IMR-90 (cell line): Measurements from ENCODE around the gene DUSP2. TPM values are rescaled to one million over a fixed set of nuclear protein-coding genes. Genes with fewer than 3 reads are reported as not detected.
A peak's percentile ranks its signal among the peaks of the same experiment; 100 is the strongest.

Experiments used
- ATAC-seq: fragments of 200-7000 bp; cut with Tn5 transposase; 2 replicates; pipeline ENCODE4 v1.9.1; 2020; ENCODE audit warnings: low read depth, mild to moderate bottlenecking, moderate library complexity
- BruUV-seq: library from RNA; stranded (reverse); fragments of 400-500 nt; replicated peaks from 2 replicates; lab custom pipeline; 2021; lab: Mats Ljungman, UMichigan
- CTCF ChIA-PET: fragments of 300-600 bp; formaldehyde crosslinking; extraction: SDS; loops from one replicate; lab custom pipeline; 2021; ENCODE audit warnings: antibody characterized with exemption; lab: Yijun Ruan, JAX
- POLR2A ChIA-PET: fragments of 300-600 bp; sonication (Branson Sonifier 250); formaldehyde crosslinking; loops from one replicate; lab custom pipeline; 2022; ENCODE audit warnings: antibody characterized with exemption; ENCODE audit not compliant: unreplicated experiment; lab: Charles Lee
- DNase-seq: peaks from one replicate; pipeline ENCODE4 v3.0.0; 2013
- H2AFZ ChIP-seq: replicated peaks from 2 replicates; pipeline ENCODE3; 2013; ENCODE audit warnings: low read length, mild to moderate bottlenecking; ENCODE audit not compliant: poor library complexity
- H2AK5ac ChIP-seq: 2 replicates; pipeline ENCODE4 v1.6.1; 2013; ENCODE audit warnings: low read depth, low read length, inconsistent platforms
- H2AK9ac ChIP-seq: replicated peaks from 2 replicates; pipeline ENCODE3; 2013; ENCODE audit warnings: mild to moderate bottlenecking, low read depth, low read length, moderate library complexity; ENCODE audit not compliant: poor library complexity
- H2BK120ac ChIP-seq: 2 replicates; pipeline ENCODE4 v1.6.1; 2013; ENCODE audit warnings: low read depth, low read length, inconsistent platforms
- H2BK15ac ChIP-seq: 3 replicates; pipeline ENCODE4 v1.6.1; 2013; ENCODE audit warnings: low read depth, low read length, inconsistent platforms
- H2BK20ac ChIP-seq: 2 replicates; pipeline ENCODE4 v1.6.1; 2013; ENCODE audit warnings: low read depth, mild to moderate bottlenecking, inconsistent platforms, low read length, moderate library complexity
- H2BK5ac ChIP-seq: 2 replicates; pipeline ENCODE4 v1.6.1; 2013; ENCODE audit warnings: mild to moderate bottlenecking, low read depth, low read length, inconsistent platforms; ENCODE audit not compliant: poor library complexity, severe bottlenecking
- H3K14ac ChIP-seq: replicated peaks from 2 replicates; pipeline ENCODE4 v1.6.1; 2013; ENCODE audit warnings: low read depth, low read length, inconsistent platforms
- H3K18ac ChIP-seq: 2 replicates; pipeline ENCODE4 v1.6.1; 2013; ENCODE audit warnings: low read depth, low read length, control low read depth
- H3K23ac ChIP-seq: 2 replicates; pipeline ENCODE4 v1.6.1; 2013; ENCODE audit warnings: low read depth, low read length, inconsistent platforms
- H3K27ac ChIP-seq: 2 replicates; pipeline ENCODE4 v1.5.1; 2013; ENCODE audit warnings: mild to moderate bottlenecking, control low read depth, low read length; ENCODE audit not compliant: insufficient read depth
- H3K27me3 ChIP-seq: 2 replicates; pipeline ENCODE4 v1.6.1; 2013; ENCODE audit warnings: low read length; ENCODE audit not compliant: control insufficient read depth, insufficient read depth
- H3K36me3 ChIP-seq: 2 replicates; pipeline ENCODE4 v1.6.1; 2013; ENCODE audit warnings: low read length, mixed read lengths; ENCODE audit not compliant: control insufficient read depth, insufficient read depth
- H3K4ac ChIP-seq: 2 replicates; pipeline ENCODE4 v1.6.1; 2013; ENCODE audit warnings: low read depth, low read length, inconsistent platforms
- H3K4me1 ChIP-seq: 2 replicates; pipeline ENCODE4 v1.6.1; 2013; ENCODE audit warnings: low read length, mixed read lengths; ENCODE audit not compliant: control insufficient read depth, insufficient read depth
- H3K4me2 ChIP-seq: 2 replicates; pipeline ENCODE4 v1.6.1; 2013; ENCODE audit warnings: low read depth, mild to moderate bottlenecking, control low read depth, low read length, moderate library complexity
- H3K4me3 ChIP-seq: 2 replicates; pipeline ENCODE4 v1.5.1; 2013; ENCODE audit warnings: low read depth, mild to moderate bottlenecking, control low read depth, low read length, moderate library complexity; ENCODE audit not compliant: insufficient read depth
- H3K56ac ChIP-seq: 2 replicates; pipeline ENCODE4 v1.6.1; 2013; ENCODE audit warnings: low read length, inconsistent platforms; ENCODE audit not compliant: insufficient read depth; ENCODE audit errors: extremely low read depth
- H3K79me1 ChIP-seq, 2 experiments: 2 replicates each; pipeline ENCODE4 v1.6.1; 2013; ENCODE audit warnings: low read length in 2 of 2, inconsistent platforms in 1 of 2, low read depth in 1 of 2
- H3K9ac ChIP-seq: 2 replicates; pipeline ENCODE4 v1.6.1; 2013; ENCODE audit warnings: low read depth, low read length, control low read depth
- H3K9me1 ChIP-seq: 2 replicates; pipeline ENCODE4 v1.6.1; 2013; ENCODE audit warnings: low read length, inconsistent platforms; ENCODE audit not compliant: insufficient read depth
- H3K9me3 ChIP-seq: 2 replicates; pipeline ENCODE4 v1.6.1; 2013; ENCODE audit warnings: low read length; ENCODE audit not compliant: control insufficient read depth, insufficient read depth
- H4K20me1 ChIP-seq: 2 replicates; pipeline ENCODE4 v1.6.1; 2013; ENCODE audit warnings: low read length, inconsistent platforms; ENCODE audit not compliant: insufficient read depth
- H4K5ac ChIP-seq: 2 replicates; pipeline ENCODE4 v1.6.1; 2013; ENCODE audit warnings: mild to moderate bottlenecking, low read depth, low read length, control low read depth
- H4K8ac ChIP-seq, 2 experiments: 2 replicates each; pipeline ENCODE4 v1.6.1; 2013; ENCODE audit warnings: low read depth in 2 of 2, low read length in 2 of 2, control low read depth in 1 of 2, inconsistent platforms in 1 of 2
- H4K91ac ChIP-seq: 2 replicates; pipeline ENCODE4 v1.6.1; 2013; ENCODE audit warnings: low read depth, low read length, inconsistent platforms; ENCODE audit not compliant: insufficient read depth
- CEBPB ChIP-seq: IDR thresholded peaks from 2 replicates; pipeline ENCODE4 v1.6.1; 2012; ENCODE audit warnings: low read depth, low read length, improper control_type of control experiment
- CHD1 ChIP-seq: IDR thresholded peaks from 2 replicates; pipeline ENCODE4 v1.6.1; 2012; ENCODE audit warnings: low read depth, low read length, improper control_type of control experiment
- FOS ChIP-seq: fragments of 150-350 bp; IDR thresholded peaks from 2 replicates; pipeline ENCODE4 v1.6.1; 2016; ENCODE audit warnings: low read depth, low read length
- MAFK ChIP-seq: IDR thresholded peaks from 2 replicates; pipeline ENCODE4 v1.6.1; 2012; ENCODE audit warnings: low read depth, low read length, improper control_type of control experiment
- MAZ ChIP-seq: IDR thresholded peaks from 2 replicates; pipeline ENCODE4 v1.6.1; 2012; ENCODE audit warnings: low read depth, mild to moderate bottlenecking, low read length, improper control_type of control experiment, moderate library complexity, borderline replicate concordance
- MXI1 ChIP-seq: IDR thresholded peaks from 2 replicates; pipeline ENCODE4 v1.6.1; 2012; ENCODE audit warnings: low read depth, mild to moderate bottlenecking, low read length, moderate library complexity, borderline replicate concordance
- NFE2L2 ChIP-seq: fragments of 150-350 bp; IDR thresholded peaks from 2 replicates; pipeline ENCODE4 v1.6.1; 2016; ENCODE audit warnings: low read depth, mild to moderate bottlenecking, low read length
- RAD21 ChIP-seq: IDR thresholded peaks from 2 replicates; pipeline ENCODE4 v1.6.1; 2012; ENCODE audit warnings: low read length, improper control_type of control experiment
- RCOR1 ChIP-seq: IDR thresholded peaks from 2 replicates; pipeline ENCODE4 v1.6.1; 2012; ENCODE audit warnings: mild to moderate bottlenecking, low read length, improper control_type of control experiment; ENCODE audit not compliant: insufficient replicate concordance
- RFX5 ChIP-seq: IDR thresholded peaks from 2 replicates; pipeline ENCODE4 v1.8.0; 2012; ENCODE audit warnings: low read depth, mild to moderate bottlenecking, low read length, moderate library complexity
- WGBS, 2 experiments: methylation state at CpG; one replicate each; pipeline versions ENCODE4 v1.1.5 to v1.1.7; 2013; ENCODE audit warnings: missing lambda C conversion rate in 2 of 2; ENCODE audit not compliant: insufficient read length in 1 of 2; ENCODE audit errors: extremely low coverage in 2 of 2; 5-methylcytosine and 5-hydroxymethylcytosine counted together
- dilution Hi-C: fragments of 300-500 bp; cut with HindIII; formaldehyde crosslinking; loops from one replicate; pipeline ENCODE4 v1.14.3; 2018; ENCODE audit warnings: low sequenced_read_pairs; ENCODE audit not compliant: unreplicated experiment
- in situ Hi-C: fragments of 300-500 bp; cut with MboI; formaldehyde crosslinking; loops from 3 replicates; pipeline ENCODE4 v1.14.3; 2019; ENCODE audit warnings: low sequenced_read_pairs, inconsistent platforms, mixed read lengths
- intact Hi-C: fragments of 100-400 bp; cut with micrococcal nuclease; formaldehyde crosslinking; loops from 2 replicates; pipeline ENCODE4 v1.10.0; 2022
- polyA plus RNA-seq, 3 experiments: library from polyadenylated mRNA; depleted of rRNA; stranded (reverse); fragments of >200 nt; gene quantifications; 2 replicates each; pipeline ENCODE4 v1.2.3, GENCODE V29; 2012; ENCODE audit warnings: low replicate concordance in 1 of 3
- total RNA-seq: library from RNA; depleted of rRNA; stranded (reverse); fragments of >200 nt; gene quantifications from 2 replicates; pipeline ENCODE4 v1.2.3, GENCODE V29; 2012
- TF ChIP-seq, protein P1 (sequence below): fragments of 150-350 bp; IDR thresholded peaks from 2 replicates; pipeline ENCODE4 v1.6.1; 2016; ENCODE audit warnings: low read depth, mild to moderate bottlenecking, low read length, moderate library complexity, borderline replicate concordance
- TF ChIP-seq, protein P2 (sequence below): conservative IDR thresholded peaks from 2 replicates; pipeline ENCODE4 v1.5.1; 2012; ENCODE audit warnings: mild to moderate bottlenecking, low read depth, low read length, improper control_type of control experiment
- TF ChIP-seq, protein P3 (sequence below): fragments of 150-350 bp; IDR thresholded peaks from 2 replicates; pipeline ENCODE4 v1.6.1; 2017; ENCODE audit warnings: mild to moderate bottlenecking, antibody characterized with exemption, low read length, low read depth

DUSP2 gene
- total and polyA plus RNA-seq, 2 of the 4 experiments (the other 2 are of a cell fraction), result 1.8 to 3.8 TPM

DNA sequence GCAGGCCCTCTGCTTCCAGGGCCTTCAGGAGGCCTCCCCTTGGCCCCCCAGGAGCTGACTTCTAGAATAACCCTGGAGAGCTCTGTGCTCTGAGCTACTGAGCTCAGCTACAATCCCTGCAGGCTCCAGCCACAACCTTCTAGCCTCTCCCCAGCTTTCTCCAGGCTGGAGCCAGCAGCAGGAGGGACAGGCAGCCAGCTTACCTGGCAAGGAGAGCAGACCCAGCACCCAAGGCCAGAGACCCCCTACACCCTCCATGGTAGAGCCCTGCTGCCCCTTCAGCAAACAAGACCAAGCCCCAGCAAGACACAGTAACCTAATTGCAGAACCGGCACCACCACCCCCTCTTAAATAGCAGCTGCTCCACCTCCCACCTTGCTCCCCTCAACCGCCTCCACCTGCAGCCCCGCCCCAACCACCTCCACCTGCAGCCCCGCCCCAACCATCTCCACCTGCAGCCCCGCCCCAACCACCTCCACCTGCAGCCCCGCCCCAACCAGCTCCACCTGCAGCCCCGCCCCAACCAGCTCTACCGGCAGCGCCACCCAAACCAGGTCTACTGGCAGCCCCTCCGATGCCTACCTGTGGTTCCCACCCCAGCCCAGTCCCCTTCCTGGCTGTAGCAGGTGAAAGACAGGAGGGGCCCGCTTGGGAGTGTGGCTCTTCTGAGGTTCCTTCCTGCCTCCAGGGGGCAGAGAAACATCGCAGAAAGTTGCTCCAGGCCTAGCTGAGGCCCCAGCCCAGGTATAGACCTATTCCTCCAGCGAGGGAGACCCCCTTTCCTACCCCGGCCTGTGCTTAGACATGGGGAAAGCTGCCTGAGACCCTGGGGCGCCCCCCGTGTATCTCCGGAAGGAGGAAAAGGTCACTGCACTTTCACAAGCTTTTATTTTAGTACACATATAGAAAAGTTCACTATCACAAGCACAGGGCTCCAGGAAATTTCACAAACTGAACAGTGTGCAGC lies 6.8 kb downstream of the DUSP2 start, which contains the start of gene ASTL:
Gene ASTL (minus strand): TSS at position 324 of the 967 bp plus-strand sequence. CDS start 66 bp downstream, at position 258.
- no peak within 1 kb of the TSS for H2BK15ac ChIP-seq
- no peak within 1 kb of the TSS for H4K91ac ChIP-seq
- H3K9me1 ChIP-seq, result no peaks in the 10 kb centered on the region
- no peaks in the 10 kb centered on the region for H3K4me1 ChIP-seq
- H3K79me1 ChIP-seq, result no peaks in the 10 kb centered on the region
- H4K20me1 ChIP-seq, result no peaks in the 10 kb centered on the region
- no peak within 1 kb of the TSS for H3K18ac ChIP-seq
- no peak within 1 kb of the TSS for H2BK5ac ChIP-seq
- peak; percentile 77; the same call in 1 of the 2 replicates for ATAC-seq
- H3K27me3 ChIP-seq, result peaks cover 34% of the 10 kb centered on the region
- no peak within 1 kb of the TSS for H3K9ac ChIP-seq
- dilution Hi-C loops (no loop called here), intact Hi-C loops (loop anchor here (1.0 to 2.0 kb wide), 3 partner anchors 36 to 370 kb away; no protein-coding TSS in a partner anchor), in situ Hi-C loops (loop anchor here (10.0 kb wide), 1 partner anchor 126 kb away; the partner anchor contains the start of genes CIAO1 and TMEM127)
- no peak within 1 kb of the TSS for H2BK20ac ChIP-seq
- no peak within 1 kb of the TSS for H4K5ac ChIP-seq
- no peaks in the 10 kb centered on the region for H3K36me3 ChIP-seq
- H3K4me3 ChIP-seq, result no peak within 1 kb of the TSS
- H3K4ac ChIP-seq, result no peak within 1 kb of the TSS
- H3K9me3 ChIP-seq, result no peaks in the 10 kb centered on the region
- H3K14ac ChIP-seq, result no peak within 1 kb of the TSS
- peak within 1 kb of the TSS; percentile 40 for H2AFZ ChIP-seq
- H2AK9ac ChIP-seq, result no peak within 1 kb of the TSS
- BruUV-seq, result no TSS peak
- H4K8ac ChIP-seq, result no peak within 1 kb of the TSS
- H3K27ac ChIP-seq, result no peak within 1 kb of the TSS
- H3K23ac ChIP-seq, result no peak within 1 kb of the TSS
- no peak within 1 kb of the TSS for H3K56ac ChIP-seq
- H3K4me2 ChIP-seq, result no peak within 1 kb of the TSS
- POLR2A ChIA-PET, result interaction anchor here (0.6 kb wide), 1 partner anchor 56 kb away, joined by 5 read pairs; no protein-coding TSS in a partner anchor
- no peak within 1 kb of the TSS for H2AK5ac ChIP-seq
- peak; percentile 32 for DNase-seq
- CTCF ChIA-PET, result interaction anchor here (0.7 to 1.2 kb wide), 6 partner anchors 22 to 129 kb away, joined by 3 to 6 read pairs (median 4); no protein-coding TSS in a partner anchor
- H2BK120ac ChIP-seq, result no peak within 1 kb of the TSS
- no CpG with 5 or more reads among the region's 17 CpGs for WGBS, 2 experiments
- TF ChIP-seq FOS, result no peak
- no peak for TF ChIP-seq CEBPB
- TF ChIP-seq CHD1, result no peak
- TF ChIP-seq, protein P1, sequence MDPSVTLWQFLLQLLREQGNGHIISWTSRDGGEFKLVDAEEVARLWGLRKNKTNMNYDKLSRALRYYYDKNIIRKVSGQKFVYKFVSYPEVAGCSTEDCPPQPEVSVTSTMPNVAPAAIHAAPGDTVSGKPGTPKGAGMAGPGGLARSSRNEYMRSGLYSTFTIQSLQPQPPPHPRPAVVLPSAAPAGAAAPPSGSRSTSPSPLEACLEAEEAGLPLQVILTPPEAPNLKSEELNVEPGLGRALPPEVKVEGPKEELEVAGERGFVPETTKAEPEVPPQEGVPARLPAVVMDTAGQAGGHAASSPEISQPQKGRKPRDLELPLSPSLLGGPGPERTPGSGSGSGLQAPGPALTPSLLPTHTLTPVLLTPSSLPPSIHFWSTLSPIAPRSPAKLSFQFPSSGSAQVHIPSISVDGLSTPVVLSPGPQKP, result no peak
- TF ChIP-seq, protein P2, sequence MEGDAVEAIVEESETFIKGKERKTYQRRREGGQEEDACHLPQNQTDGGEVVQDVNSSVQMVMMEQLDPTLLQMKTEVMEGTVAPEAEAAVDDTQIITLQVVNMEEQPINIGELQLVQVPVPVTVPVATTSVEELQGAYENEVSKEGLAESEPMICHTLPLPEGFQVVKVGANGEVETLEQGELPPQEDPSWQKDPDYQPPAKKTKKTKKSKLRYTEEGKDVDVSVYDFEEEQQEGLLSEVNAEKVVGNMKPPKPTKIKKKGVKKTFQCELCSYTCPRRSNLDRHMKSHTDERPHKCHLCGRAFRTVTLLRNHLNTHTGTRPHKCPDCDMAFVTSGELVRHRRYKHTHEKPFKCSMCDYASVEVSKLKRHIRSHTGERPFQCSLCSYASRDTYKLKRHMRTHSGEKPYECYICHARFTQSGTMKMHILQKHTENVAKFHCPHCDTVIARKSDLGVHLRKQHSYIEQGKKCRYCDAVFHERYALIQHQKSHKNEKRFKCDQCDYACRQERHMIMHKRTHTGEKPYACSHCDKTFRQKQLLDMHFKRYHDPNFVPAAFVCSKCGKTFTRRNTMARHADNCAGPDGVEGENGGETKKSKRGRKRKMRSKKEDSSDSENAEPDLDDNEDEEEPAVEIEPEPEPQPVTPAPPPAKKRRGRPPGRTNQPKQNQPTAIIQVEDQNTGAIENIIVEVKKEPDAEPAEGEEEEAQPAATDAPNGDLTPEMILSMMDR, result peak; percentile 63
- TF ChIP-seq MXI1, result no peak
- TF ChIP-seq, protein P3, sequence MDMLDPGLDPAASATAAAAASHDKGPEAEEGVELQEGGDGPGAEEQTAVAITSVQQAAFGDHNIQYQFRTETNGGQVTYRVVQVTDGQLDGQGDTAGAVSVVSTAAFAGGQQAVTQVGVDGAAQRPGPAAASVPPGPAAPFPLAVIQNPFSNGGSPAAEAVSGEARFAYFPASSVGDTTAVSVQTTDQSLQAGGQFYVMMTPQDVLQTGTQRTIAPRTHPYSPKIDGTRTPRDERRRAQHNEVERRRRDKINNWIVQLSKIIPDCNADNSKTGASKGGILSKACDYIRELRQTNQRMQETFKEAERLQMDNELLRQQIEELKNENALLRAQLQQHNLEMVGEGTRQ, result no peak
- TF ChIP-seq MAFK, result no peak
- TF ChIP-seq RCOR1, result no peak
- TF ChIP-seq RAD21, result peak; percentile 79
- no peak for TF ChIP-seq NFE2L2
- TF ChIP-seq RFX5, result no peak
- no peak for TF ChIP-seq MAZ
